ENCODE results near the gene HEXA.

The HEXA gene

GRCh38 chr15:72368325-72368724 is 7.5 kb downstream of the HEXA start:
- TF ChIP-seq CTCF (IDR thresholded peaks at IDR 0.05), result no peak

GRCh38 chr15:72365844-72366243 is 10.0 kb downstream of the HEXA start:
- TF ChIP-seq CTCF (IDR thresholded peaks at IDR 0.05), result no peak

GRCh38 chr15:72361176-72361575 is 14.6 kb downstream of the HEXA start:
- no peak for TF ChIP-seq CTCF (IDR thresholded peaks at IDR 0.05)

GRCh38 chr15:72358650-72359171 is 17.1 kb downstream of the HEXA start:
- no peak for TF ChIP-seq CTCF (IDR thresholded peaks at IDR 0.05)

- TF ChIP-seq CTCF (IDR thresholded peaks at IDR 0.05), result no peak
Observed at GRCh38 chr15:72358121-72358520, 17.7 kb downstream of the HEXA start.

- TF ChIP-seq CTCF (IDR thresholded peaks at IDR 0.05), result no peak
Observed at GRCh38 chr15:72354496-72354895, 21.3 kb downstream of the HEXA start.

GRCh38 chr15:72353266-72353665 is 22.5 kb downstream of the HEXA start:
- no peak for TF ChIP-seq CTCF (IDR thresholded peaks at IDR 0.05)

- no peak for TF ChIP-seq CTCF (IDR thresholded peaks at IDR 0.05)
Observed at GRCh38 chr15:72345806-72346205, 30.0 kb downstream of the HEXA start.
